Body of pancreas (tissue), 4 donors: ENCODE measurements around the gene ALPG.

Experiments used
- CTCF ChIP-seq, 7 experiments: fragments of 450-650 bp in 4 of 7; fragments of 200-600 bp in 3 of 7; sonication (generic) in 3 of 7; IDR thresholded peaks; one replicate each; pipeline ENCODE4 v1.5.1; 2016 to 2019; ENCODE audit warnings: antibody characterized with exemption in 7 of 7
- POLR2A ChIP-seq, 3 donors: fragments of 450-650 bp; IDR thresholded peaks; one replicate each; pipeline ENCODE4 v1.6.1; 2016; ENCODE audit warnings: antibody characterized with exemption in 3 of 3, mild to moderate bottlenecking in 2 of 3

- TF ChIP-seq CTCF (IDR thresholded peaks at IDR 0.05) (no peak), POLR2A (IDR thresholded peaks at IDR 0.05) (no peak)
Observed at GRCh38 chr2:232400256-232401015, 6.2 kb upstream of the ALPG start.
